SK-N-SH treated with all-trans-retinoic acid at 6 μM for 48 hours (cell line): Measurements from ENCODE around the gene CIAO2A.

Experiments used
- ATAC-seq: fragments of 200-7000 bp; cut with Tn5 transposase; 3 replicates; pipeline ENCODE4 v1.9.1; 2020; ENCODE audit warnings: mild to moderate bottlenecking, moderate library complexity
- BACH2 ChIP-seq: fragments of 250-450 bp; sonication (Bioruptor Pico); IDR thresholded peaks from 2 replicates; pipeline ENCODE4 v1.9.0; 2021; ENCODE audit warnings: mild to moderate bottlenecking, borderline replicate concordance
- CSRNP3 ChIP-seq: fragments of 250-450 bp; sonication (Bioruptor Pico); IDR thresholded peaks from 2 replicates; pipeline ENCODE4 v1.5.1; 2021; ENCODE audit warnings: mild to moderate bottlenecking, moderate library complexity
- ESRRG ChIP-seq: fragments of 250-450 bp; sonication (Bioruptor Pico); IDR thresholded peaks from 2 replicates; pipeline ENCODE4 v1.6.1; 2021; ENCODE audit warnings: mild to moderate bottlenecking
- GLIS3 ChIP-seq: fragments of 250-450 bp; sonication (Bioruptor Pico); IDR thresholded peaks from 2 replicates; pipeline ENCODE4 v1.5.0; 2020; ENCODE audit warnings: mild to moderate bottlenecking, moderate library complexity
- PATZ1 ChIP-seq: fragments of 250-450 bp; sonication (Bioruptor Pico); IDR thresholded peaks from 2 replicates; pipeline ENCODE4 v1.8.0; 2020; ENCODE audit warnings: mild to moderate bottlenecking, moderate library complexity, borderline replicate concordance
- PPARA ChIP-seq: fragments of 250-450 bp; sonication (Bioruptor Pico); IDR thresholded peaks from 2 replicates; pipeline ENCODE4 v1.5.0; 2020; ENCODE audit warnings: mild to moderate bottlenecking, borderline replicate concordance
- RARB ChIP-seq: fragments of 250-450 bp; sonication (Bioruptor Pico); IDR thresholded peaks from 2 replicates; pipeline ENCODE4 v1.8.0; 2021; ENCODE audit warnings: mild to moderate bottlenecking, moderate library complexity
- TCF4 ChIP-seq: fragments of 250-450 bp; sonication (Bioruptor Pico); IDR thresholded peaks from 2 replicates; pipeline ENCODE4 v1.8.0; 2021; ENCODE audit warnings: mild to moderate bottlenecking, moderate library complexity, borderline replicate concordance
- TOX ChIP-seq: fragments of 250-450 bp; sonication (Bioruptor Pico); IDR thresholded peaks from 2 replicates; pipeline ENCODE4 v1.8.0; 2021; ENCODE audit warnings: mild to moderate bottlenecking, moderate library complexity, borderline replicate concordance
- TSHZ2 ChIP-seq: fragments of 250-450 bp; sonication (Bioruptor Pico); IDR thresholded peaks from 2 replicates; pipeline ENCODE4 v1.5.0; 2020; ENCODE audit warnings: mild to moderate bottlenecking, moderate library complexity
- ZC3H10 ChIP-seq: fragments of 250-450 bp; sonication (Bioruptor Pico); IDR thresholded peaks from 2 replicates; pipeline ENCODE4 v1.5.1; 2021; ENCODE audit warnings: mild to moderate bottlenecking, moderate library complexity
- ZFP3 ChIP-seq: fragments of 250-450 bp; sonication (Bioruptor Pico); IDR thresholded peaks from 2 replicates; pipeline ENCODE4 v1.5.0; 2020; ENCODE audit warnings: mild to moderate bottlenecking, moderate library complexity
- ZFP30 ChIP-seq: fragments of 450-650 bp; formaldehyde crosslinking; IDR thresholded peaks from 2 replicates; pipeline ENCODE4 v1.5.0; 2022; ENCODE audit warnings: mild to moderate bottlenecking, moderate library complexity
- ZNF70 ChIP-seq: fragments of 450-650 bp; formaldehyde crosslinking; IDR thresholded peaks from 2 replicates; pipeline ENCODE4 v1.5.0; 2020; ENCODE audit warnings: mild to moderate bottlenecking, moderate library complexity
- ZNF8 ChIP-seq: fragments of 450-650 bp; formaldehyde crosslinking; IDR thresholded peaks from 2 replicates; pipeline ENCODE4 v1.5.0; 2020; ENCODE audit warnings: mild to moderate bottlenecking, moderate library complexity
- TF ChIP-seq, protein P1 (sequence below): fragments of 250-450 bp; sonication (Bioruptor Pico); IDR thresholded peaks from 2 replicates; pipeline ENCODE4 v1.5.1; 2020; ENCODE audit warnings: low read depth, mild to moderate bottlenecking, moderate library complexity
- TF ChIP-seq, protein P2 (sequence below): fragments of 250-450 bp; sonication (Bioruptor Pico); IDR thresholded peaks from 2 replicates; pipeline ENCODE4 v1.8.0; 2021; ENCODE audit warnings: low read depth, mild to moderate bottlenecking, moderate library complexity, borderline replicate concordance

Gene CIAO2A

GRCh38 chr15:64112904-64113303 lies 19.3 kb upstream of the CIAO2A start:
- TF ChIP-seq TCF4 (CRISPR knock-in tag) (no peak), TOX (CRISPR knock-in tag) (no peak)
- TF ChIP-seq, protein P1, sequence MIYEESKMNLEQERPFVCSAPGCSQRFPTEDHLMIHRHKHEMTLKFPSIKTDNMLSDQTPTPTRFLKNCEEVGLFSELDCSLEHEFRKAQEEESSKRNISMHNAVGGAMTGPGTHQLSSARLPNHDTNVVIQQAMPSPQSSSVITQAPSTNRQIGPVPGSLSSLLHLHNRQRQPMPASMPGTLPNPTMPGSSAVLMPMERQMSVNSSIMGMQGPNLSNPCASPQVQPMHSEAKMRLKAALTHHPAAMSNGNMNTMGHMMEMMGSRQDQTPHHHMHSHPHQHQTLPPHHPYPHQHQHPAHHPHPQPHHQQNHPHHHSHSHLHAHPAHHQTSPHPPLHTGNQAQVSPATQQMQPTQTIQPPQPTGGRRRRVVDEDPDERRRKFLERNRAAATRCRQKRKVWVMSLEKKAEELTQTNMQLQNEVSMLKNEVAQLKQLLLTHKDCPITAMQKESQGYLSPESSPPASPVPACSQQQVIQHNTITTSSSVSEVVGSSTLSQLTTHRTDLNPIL (CRISPR knock-in tag): no peak
- TF ChIP-seq, all 23 proteins: peak for 0
- ATAC-seq: no peak

- ATAC-seq: no peak
Measured at GRCh38 chr15:64112073-64112772, 18.6 kb upstream of the CIAO2A start.

GRCh38 chr15:64111679-64112050 lies 18.0 kb upstream of the CIAO2A start:
- no peak for ATAC-seq
- TF ChIP-seq ESRRG (CRISPR knock-in tag) (no peak), BACH2 (CRISPR knock-in tag) (no peak), PPARA (no peak), RARB (CRISPR knock-in tag) (no peak), ZNF8 (CRISPR knock-in tag) (no peak), CSRNP3 (no peak), ZFP30 (CRISPR knock-in tag) (no peak), ZNF70 (CRISPR knock-in tag) (no peak)
- TF ChIP-seq, protein P2, sequence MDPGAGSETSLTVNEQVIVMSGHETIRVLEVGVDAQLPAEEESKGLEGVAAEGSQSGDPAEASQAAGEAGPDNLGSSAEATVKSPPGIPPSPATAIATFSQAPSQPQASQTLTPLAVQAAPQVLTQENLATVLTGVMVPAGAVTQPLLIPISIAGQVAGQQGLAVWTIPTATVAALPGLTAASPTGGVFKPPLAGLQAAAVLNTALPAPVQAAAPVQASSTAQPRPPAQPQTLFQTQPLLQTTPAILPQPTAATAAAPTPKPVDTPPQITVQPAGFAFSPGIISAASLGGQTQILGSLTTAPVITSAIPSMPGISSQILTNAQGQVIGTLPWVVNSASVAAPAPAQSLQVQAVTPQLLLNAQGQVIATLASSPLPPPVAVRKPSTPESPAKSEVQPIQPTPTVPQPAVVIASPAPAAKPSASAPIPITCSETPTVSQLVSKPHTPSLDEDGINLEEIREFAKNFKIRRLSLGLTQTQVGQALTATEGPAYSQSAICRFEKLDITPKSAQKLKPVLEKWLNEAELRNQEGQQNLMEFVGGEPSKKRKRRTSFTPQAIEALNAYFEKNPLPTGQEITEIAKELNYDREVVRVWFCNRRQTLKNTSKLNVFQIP (CRISPR knock-in tag): no peak

More at GRCh38 chr15:64112073-64112772, 18.6 kb upstream of the CIAO2A start:
- TF ChIP-seq TSHZ2 (CRISPR knock-in tag) (no peak), GLIS3 (no peak), PPARA (no peak), PATZ1 (no peak), ZC3H10 (CRISPR knock-in tag) (no peak), ZFP30 (CRISPR knock-in tag) (no peak), ZFP3 (CRISPR knock-in tag) (no peak), CSRNP3 (no peak), TCF4 (CRISPR knock-in tag) (no peak), BACH2 (CRISPR knock-in tag) (no peak), TOX (CRISPR knock-in tag) (no peak), RARB (CRISPR knock-in tag) (no peak)
- TF ChIP-seq, protein P1 (CRISPR knock-in tag): no peak
